Panc1 (cell line): ENCODE measurements around the gene SIM2. TPM values are rescaled to one million over a fixed set of nuclear protein-coding genes. Genes with fewer than 3 reads are reported as not detected.

ENCODE experiments used
- ATAC-seq: fragments of 200-7000 bp; cut with Tn5 transposase; 2 replicates; pipeline ENCODE4 v1.9.1; 2020; ENCODE audit warnings: mild to moderate bottlenecking, moderate library complexity
- BruUV-seq: library from RNA; stranded (reverse); fragments of 400-500 nt; replicated peaks from 2 replicates; lab custom pipeline; 2021; lab: Mats Ljungman, UMichigan
- CTCF ChIA-PET: fragments of 300-600 bp; sonication (Branson Sonifier 250); formaldehyde crosslinking; loops from one replicate; lab custom pipeline; 2022; ENCODE audit warnings: antibody characterized with exemption; lab: Charles Lee
- POLR2A ChIA-PET: fragments of 300-600 bp; sonication (Branson Sonifier 250); formaldehyde crosslinking; loops from one replicate; lab custom pipeline; 2022; ENCODE audit warnings: antibody characterized with exemption; lab: Charles Lee
- DNase-seq: peaks from one replicate; pipeline ENCODE4 v3.0.0-alpha.2; 2010; ENCODE audit warnings: low read depth, low spot score
- H3K27ac ChIP-seq: 2 replicates; pipeline ENCODE4 v1.5.1; 2011; ENCODE audit warnings: mild to moderate bottlenecking, low read length, inconsistent platforms
- H3K27me3 ChIP-seq: fragments of 200-500 bp; sonication (Bioruptor generic); 2 replicates; pipeline ENCODE4 v1.6.0; 2014; ENCODE audit warnings: low read length, inconsistent platforms; ENCODE audit not compliant: control insufficient read depth, insufficient read depth
- H3K36me3 ChIP-seq: fragments of 200-500 bp; sonication (Bioruptor generic); 2 replicates; pipeline ENCODE4 v1.5.1; 2014; ENCODE audit warnings: inconsistent platforms, mild to moderate bottlenecking, low read length, moderate library complexity; ENCODE audit not compliant: control insufficient read depth, insufficient read depth
- H3K4me1 ChIP-seq: 2 replicates; pipeline ENCODE4 v1.5.1; 2011; ENCODE audit warnings: inconsistent platforms, mild to moderate bottlenecking, low read length, moderate library complexity; ENCODE audit not compliant: control insufficient read depth, insufficient read depth
- H3K4me3 ChIP-seq, 2 experiments: 2 replicates each; pipeline ENCODE4 v1.5.1; 2011 to 2012; ENCODE audit warnings: low read depth in 2 of 2, low read length in 2 of 2, mild to moderate bottlenecking in 2 of 2, inconsistent platforms in 1 of 2, moderate library complexity in 1 of 2
- H3K9me3 ChIP-seq: fragments of 200-500 bp; sonication (Bioruptor generic); 2 replicates; pipeline ENCODE4 v1.5.1; 2014; ENCODE audit warnings: low read depth, mild to moderate bottlenecking, inconsistent platforms, low read length, moderate library complexity; ENCODE audit not compliant: control insufficient read depth, insufficient read depth
- CTCF ChIP-seq: fragments of 450-650 bp; IDR thresholded peaks from 2 replicates; pipeline ENCODE4 v1.5.1; 2017; ENCODE audit warnings: mild to moderate bottlenecking
- POLR2AphosphoS5 ChIP-seq: IDR thresholded peaks from 2 replicates; pipeline ENCODE4 v1.6.1; 2012; ENCODE audit warnings: mild to moderate bottlenecking, low read depth, low read length, moderate library complexity
- REST ChIP-seq, 2 experiments: IDR thresholded peaks; 2 replicates each; pipeline ENCODE4 v1.6.1; 2011 to 2012; ENCODE audit warnings: low read depth in 2 of 2, control low read depth in 1 of 2, low read length in 1 of 2, mild to moderate bottlenecking in 1 of 2, moderate library complexity in 1 of 2; ENCODE audit not compliant: insufficient read depth in 1 of 2
- SIN3A ChIP-seq: IDR thresholded peaks from 2 replicates; pipeline ENCODE4 v1.6.1; 2012; ENCODE audit warnings: low read depth, mild to moderate bottlenecking, low read length, moderate library complexity, borderline replicate concordance; ENCODE audit not compliant: insufficient read depth
- TCF7L2 ChIP-seq: IDR thresholded peaks from 2 replicates; pipeline ENCODE4 v1.6.1; 2011; ENCODE audit warnings: mild to moderate bottlenecking, low read depth, low read length, inconsistent platforms
- in situ Hi-C: cut with HindIII; loops from 2 replicates; pipeline ENCODE4 v1.10.0; 2016; ENCODE audit warnings: low sequenced_read_pairs, low pct_unique_long_range_greater_than_20kb
- intact Hi-C: fragments of 100-400 bp; cut with micrococcal nuclease; formaldehyde crosslinking; loops from one replicate; pipeline ENCODE4 v1.10.0; 2022; ENCODE audit not compliant: unreplicated experiment
- total RNA-seq: library from RNA; stranded (reverse); gene quantifications from one replicate; pipeline ENCODE4 v1.2.1, GENCODE V29; 2021; ENCODE audit not compliant: unreplicated experiment

The SIM2 gene
- total RNA-seq, 1 experiment from 2014 or later: 11.5 TPM

DNA sequence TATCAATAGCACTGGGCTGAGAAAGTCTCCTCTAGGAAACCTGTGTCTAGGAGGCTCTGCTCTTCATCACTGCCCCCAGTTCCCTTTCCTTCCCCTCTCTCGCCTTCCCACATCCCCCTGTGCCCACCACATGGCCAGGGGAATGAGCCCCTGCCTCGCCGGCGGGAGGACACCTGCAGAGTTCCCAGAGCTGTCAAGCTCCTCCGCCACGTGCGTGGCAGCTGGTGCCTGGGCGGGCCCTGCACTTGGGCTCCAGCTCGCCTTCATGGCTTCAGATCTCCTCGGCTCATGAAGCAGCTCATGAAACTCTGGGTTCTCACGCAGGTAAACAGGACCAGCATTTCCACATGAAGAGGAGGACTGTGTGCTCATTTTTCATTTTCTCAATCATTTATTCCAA is 62.8 kb downstream of the SIM2 start:
- intact Hi-C loops: no loop called here
- no peaks in the 10 kb centered on the region for H3K9me3 ChIP-seq
- ChIA-PET POLR2A (no interaction called here), CTCF (no interaction called here)
- TF ChIP-seq REST (IDR thresholded peaks at IDR 0.05; ENCODE audit: insufficient read depth in 1 of 2, low read depth in 2 of 2, low read length in 1 of 2) (no peak), POLR2AphosphoS5 (no peak), TCF7L2 (no peak), CTCF (no peak), SIN3A (no peak)
- no peaks in the 10 kb centered on the region for H3K27me3 ChIP-seq
- no TSS peak for BruUV-seq
- H3K4me3 ChIP-seq: no peak overlapping the region
- ATAC-seq: no peak
- in situ Hi-C loops: no loop called here
- no peaks in the 10 kb centered on the region for H3K4me1 ChIP-seq
- no peak for DNase-seq
- H3K36me3 ChIP-seq: no peaks in the 10 kb centered on the region
- no peak overlapping the region for H3K27ac ChIP-seq

DNA sequence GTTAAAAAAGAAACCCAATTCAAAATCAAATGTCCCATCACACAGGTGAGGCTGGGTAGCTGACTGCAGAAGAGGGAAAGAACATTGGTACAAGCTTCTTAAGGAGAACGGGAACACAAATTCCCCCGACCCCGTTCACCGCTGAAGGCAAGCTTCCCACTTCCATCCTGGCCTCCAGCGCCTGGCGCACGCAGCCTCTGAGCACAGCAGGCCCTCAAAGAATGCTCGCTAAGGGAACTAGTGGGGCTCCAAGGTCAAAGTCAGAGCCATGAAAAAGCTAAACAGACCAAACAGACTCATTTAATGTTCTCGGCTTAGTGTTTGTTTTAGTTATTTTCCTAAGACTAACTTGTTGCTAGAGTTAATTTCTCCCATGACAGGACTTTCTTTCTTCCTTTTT is 63.7 kb downstream of the SIM2 start:
- BruUV-seq: no TSS peak
- Histone ChIP-seq H3K4me3 (no peak overlapping the region), H3K36me3 (no peaks in the 10 kb centered on the region), H3K4me1 (no peaks in the 10 kb centered on the region), H3K27me3 (no peaks in the 10 kb centered on the region), H3K9me3 (no peaks in the 10 kb centered on the region), H3K27ac (no peak overlapping the region)
- no peak for TF ChIP-seq CTCF
- no peak for TF ChIP-seq REST (IDR thresholded peaks at IDR 0.05; ENCODE audit: insufficient read depth in 1 of 2, low read depth in 2 of 2, low read length in 1 of 2)
- no peak for TF ChIP-seq SIN3A
- no peak for TF ChIP-seq POLR2AphosphoS5
- TF ChIP-seq TCF7L2: no peak
- POLR2A ChIA-PET: no interaction called here
- CTCF ChIA-PET: no interaction called here
- intact Hi-C loops: no loop called here
- in situ Hi-C loops: no loop called here
- ATAC-seq (no peak), DNase-seq (no peak)
